GM18502 (cell line): ENCODE measurements around the gene HADH.
"Not testable (repeated sequence)": the region's sequence is repeated elsewhere in the genome, so short reads cannot be mapped to it uniquely, and the experiment has no call there.

Experiments
- ATAC-seq: cut with Tn5 transposase; IDR thresholded peaks from one replicate; pipeline ENCODE4 v1.9.1; 2021; ENCODE audit warnings: mild to moderate bottlenecking; ENCODE audit not compliant: unreplicated experiment, poor library complexity

Gene HADH

DNA sequence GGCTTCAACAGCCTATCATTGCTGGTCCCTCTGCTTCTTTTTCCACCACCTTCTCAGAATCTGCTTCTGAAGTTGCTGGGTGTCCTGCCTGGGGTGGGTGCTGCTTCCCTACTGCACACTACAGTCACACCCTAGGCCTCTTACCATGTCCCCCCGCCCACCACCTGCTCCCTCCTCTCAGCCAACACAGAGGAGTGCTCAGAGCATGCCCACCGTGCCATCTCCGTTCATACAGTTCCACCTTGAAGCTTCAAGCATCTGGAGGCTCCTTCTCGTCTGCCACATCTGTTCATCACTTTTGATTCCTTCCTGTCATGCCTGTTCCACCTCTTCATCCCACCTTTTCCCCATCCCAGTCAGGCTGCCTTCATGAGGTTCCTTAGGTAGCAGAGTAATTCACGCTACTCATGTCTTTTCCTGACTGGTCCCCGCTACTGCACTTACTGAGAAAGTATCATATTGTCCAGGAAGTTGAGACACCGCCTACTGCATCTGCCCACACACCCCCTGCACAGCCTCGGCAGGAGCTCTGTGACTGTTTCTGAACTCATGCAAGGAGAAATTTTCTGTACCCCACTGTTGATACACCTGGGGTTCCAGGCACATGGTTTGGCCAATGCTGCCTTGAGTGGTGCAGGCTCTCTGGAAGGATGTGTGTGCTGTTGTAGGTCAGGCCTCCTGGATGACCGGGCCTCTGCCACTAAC is 39.5 kb downstream of the HADH start:
- ATAC-seq: no peak

GRCh38 chr4:108029731-108030130 is 40.0 kb downstream of the HADH start:
- ATAC-seq: no peak

GRCh38 chr4:108030332-108030731 is 40.6 kb downstream of the HADH start:
- ATAC-seq: peak; percentile 96

DNA sequence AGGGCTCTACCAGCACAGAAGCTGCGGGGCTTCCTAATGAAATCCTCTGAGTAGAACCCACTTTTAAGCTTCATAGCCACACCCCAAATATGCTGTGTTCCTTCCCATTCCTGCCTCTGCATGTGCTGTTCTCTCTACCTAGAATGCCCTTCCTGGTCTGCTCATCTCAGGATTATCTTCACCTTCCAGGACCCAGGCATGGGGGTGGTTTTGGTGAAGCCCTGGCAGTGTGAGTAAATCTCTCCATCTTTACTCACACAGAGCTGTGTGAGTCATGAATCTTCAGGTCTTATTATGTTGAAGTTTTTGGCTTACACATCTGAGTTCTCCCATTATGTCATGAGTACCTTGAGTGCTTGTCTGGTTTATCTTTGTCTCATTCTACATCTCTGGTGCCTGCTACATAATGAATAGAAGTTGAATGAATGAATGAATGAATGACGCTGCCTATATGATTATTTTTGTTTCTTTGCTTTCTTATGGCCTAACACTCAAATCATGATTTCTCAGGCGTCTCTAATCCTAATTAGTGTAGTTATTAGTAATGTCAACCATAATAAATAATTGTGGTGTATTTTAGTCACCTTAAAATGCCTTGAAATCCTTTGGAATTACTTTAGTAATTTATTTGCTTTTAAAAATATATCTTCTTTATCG is 41.9 kb downstream of the HADH start:
- ATAC-seq: no peak

DNA sequence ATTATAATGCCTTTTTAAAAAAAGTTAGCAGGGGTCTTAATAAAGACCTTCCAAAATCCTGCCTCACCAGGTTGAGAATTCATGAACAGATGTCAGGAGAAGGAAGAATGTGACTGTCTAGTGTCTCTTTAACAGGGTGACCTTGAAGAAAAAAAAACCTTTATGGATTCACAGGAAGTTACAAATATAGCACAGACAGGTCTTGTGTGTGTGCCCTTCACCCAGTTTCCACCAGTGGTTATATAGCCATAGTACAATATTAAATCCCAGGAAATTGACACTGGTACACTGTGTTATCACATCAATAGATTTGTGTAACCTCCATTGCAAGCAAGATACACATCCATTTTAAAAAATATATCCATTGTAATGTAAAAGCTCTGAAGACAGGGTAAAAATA is 43.7 kb downstream of the HADH start:
- no peak for ATAC-seq

GRCh38 chr4:108034565-108034964 is 44.9 kb downstream of the HADH start:
- ATAC-seq: no peak

DNA sequence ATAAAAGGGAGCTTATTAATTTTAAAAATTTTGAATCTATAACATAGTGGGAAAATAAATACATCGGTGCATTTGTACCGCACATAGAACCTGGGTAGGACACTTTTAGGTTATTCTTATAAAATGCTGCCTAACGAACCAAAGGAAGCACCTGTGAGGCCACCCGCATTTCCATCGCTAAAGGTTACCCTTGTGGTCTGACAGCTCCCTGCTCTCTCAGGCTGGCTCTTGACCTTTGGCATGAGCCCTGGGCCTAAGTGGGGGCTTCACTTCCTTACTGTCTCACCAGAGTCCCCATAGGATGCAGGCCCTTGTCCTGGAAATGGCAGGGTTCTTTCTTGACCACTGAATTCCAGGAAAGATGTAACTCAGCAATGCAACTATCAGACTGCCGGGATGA is 46.0 kb downstream of the HADH start:
- peak; percentile 23 for ATAC-seq

DNA sequence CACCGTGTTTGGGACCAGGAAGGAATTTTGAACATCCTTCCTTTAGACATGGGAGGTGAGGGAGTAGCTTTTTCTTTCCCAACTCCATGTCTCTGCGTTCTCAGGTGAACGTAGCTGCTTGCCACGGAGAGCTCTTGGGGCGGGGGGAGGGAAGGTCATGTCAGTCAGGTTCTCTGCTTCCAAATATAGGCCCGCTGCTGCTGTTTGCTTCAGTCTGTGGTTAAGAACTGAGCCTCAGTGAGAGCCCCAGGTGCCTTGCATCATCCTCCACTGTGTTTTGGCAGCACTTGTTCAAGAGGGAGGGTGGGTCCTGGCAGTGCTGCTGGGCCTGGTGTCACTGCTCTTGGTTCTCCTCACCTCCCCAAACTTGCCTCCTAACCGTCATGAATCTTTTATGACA is 46.5 kb downstream of the HADH start:
- ATAC-seq: peak; percentile 95

DNA sequence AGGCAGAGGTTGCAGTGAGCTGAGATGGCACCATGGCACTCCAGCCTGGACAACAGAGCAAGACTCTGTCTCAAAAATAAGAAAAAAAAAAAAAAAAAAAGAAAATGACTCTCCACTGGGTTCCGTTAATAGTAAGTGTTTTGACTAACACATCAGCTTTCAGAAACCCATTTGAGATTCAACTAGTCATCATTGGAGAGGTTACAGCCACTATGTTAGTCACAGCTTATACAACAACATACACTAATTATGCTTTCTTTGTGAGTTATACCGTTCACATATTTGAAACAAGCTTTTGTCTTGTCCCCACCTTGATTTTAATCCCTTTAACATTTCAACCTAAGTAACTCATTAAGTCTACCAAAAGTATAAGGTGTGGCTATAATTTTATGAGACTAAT is 48.2 kb downstream of the HADH start:
- no peak for ATAC-seq

GRCh38 chr4:108042927-108043326 is 53.2 kb downstream of the HADH start:
- ATAC-seq: no peak

GRCh38 chr4:108043526-108043925 is 53.8 kb downstream of the HADH start:
- ATAC-seq: no peak

GRCh38 chr4:108044951-108045686 is 55.4 kb downstream of the HADH start:
- no peak for ATAC-seq

DNA sequence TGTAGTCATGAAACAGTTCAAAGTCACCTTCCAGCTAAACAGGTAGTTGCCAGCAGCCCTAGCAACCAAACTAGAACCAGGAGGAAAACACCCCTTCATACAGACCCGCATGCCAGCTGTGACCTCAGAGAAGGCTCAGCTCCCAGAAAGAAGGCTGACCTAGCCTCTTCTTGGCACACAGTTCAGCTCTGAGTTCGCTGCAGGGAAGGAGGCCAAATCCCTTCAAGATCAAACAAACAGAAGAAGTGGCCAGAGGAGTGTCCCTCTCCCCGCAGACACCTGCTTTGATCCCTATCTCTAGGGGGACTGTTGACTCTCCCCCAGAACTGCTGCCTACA is 56.0 kb downstream of the HADH start:
- no peak for ATAC-seq

GRCh38 chr4:108047199-108047598 is 57.5 kb downstream of the HADH start:
- ATAC-seq: no peak

DNA sequence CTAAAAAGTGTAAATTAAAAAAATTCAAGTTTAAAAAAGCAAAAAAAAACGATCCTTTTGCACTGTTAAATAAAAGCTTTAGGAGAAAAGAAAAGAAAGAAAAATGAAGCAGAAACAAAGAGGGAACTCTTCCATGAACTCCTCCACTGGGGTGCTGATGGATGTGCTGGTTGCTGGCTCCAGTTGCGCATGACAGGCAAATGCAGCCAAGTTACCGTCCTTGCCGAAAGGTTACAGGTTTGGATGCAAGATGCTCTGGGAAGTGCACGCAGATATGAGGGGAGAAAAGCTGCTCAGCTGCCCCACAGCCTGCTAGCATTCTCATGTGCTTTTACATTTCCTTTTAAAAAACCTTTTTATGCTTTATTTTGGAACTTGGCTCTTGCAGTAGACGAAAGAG is 58.5 kb downstream of the HADH start:
- no peak for ATAC-seq

DNA sequence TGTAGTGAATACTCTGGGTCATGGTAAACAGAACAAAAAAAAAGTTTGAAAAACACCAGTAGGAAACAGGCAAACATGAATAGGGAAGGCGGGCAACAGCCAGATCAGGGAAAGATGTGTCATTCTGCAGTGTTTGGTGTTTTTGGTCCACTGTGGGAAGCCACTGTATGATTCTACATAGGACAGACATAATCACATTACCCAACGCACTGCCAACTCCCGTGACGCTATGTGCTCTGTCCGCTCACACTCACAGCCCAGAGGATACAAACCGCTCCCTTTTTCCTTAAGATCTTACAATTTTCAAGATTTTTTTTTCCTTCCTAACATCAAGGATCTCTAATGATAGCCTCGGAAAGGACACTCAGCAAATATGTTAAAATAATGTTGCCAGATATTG is 59.3 kb downstream of the HADH start:
- no peak for ATAC-seq

DNA sequence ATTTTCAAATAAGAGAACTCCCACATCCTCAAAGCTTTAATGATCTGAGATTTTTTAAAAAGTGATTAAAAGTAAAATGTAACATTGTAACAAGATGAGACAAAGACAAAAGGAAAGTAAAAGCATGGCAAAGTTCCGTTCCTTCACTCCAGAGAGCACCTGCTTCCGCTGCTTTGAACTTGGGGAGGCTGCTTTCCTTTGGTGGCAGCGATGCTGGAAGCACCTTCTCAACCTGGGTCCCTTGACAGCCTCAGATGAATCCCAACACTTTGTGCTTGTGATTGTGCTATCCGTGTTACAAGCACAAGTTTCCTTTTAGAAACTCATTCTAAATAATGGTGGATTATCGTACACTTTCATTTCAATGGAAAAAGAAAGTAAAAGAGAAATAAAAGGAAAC is 59.7 kb downstream of the HADH start:
- ATAC-seq: no peak

DNA sequence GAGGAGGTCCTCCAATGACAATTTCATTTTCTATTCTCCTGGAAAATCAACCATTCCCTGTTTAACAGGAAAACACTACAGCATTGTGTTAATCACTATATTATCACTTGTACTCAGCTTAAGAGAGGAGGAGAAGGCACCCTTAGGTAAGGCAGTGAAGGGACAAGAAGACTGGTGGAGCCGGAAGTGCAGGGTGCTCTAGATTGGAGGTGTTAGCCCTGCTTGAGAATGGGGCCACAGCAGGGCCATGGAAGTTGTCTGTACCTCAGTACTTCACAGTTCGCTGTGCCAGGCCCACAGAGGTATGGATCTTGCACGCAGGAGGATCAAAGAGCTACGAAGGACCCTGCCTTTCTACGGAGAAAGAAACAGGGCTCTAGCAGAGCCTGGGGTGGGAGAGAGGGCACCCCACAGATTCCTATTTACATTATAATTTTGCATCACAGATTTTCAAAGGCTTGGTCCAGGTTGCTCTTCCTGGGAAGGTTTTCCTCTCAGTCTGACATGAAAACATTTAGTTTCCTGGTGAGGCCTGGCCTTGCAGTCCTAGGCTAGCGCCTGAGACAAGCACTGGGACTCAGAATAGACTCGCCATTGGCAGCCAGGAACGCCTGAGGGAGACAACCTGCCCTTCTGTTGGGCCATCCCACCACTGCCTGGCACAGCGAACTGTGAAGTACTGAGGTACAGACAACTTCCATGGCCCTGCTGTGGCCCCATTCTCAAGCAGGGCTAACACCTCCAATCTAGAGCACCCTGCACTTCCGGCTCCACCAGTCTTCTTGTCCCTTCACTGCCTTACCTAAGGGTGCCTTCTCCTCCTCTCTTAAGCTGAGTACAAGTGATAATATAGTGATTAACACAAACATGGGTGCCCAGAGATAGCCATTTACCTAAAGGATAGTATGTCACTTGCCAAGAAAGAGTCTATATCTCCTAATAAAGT is 60.8 kb downstream of the HADH start:
- not testable (repeated sequence) for ATAC-seq

GRCh38 chr4:108051343-108051742 is 61.7 kb downstream of the HADH start:
- no peak for ATAC-seq

GRCh38 chr4:108052558-108053120 is 63.0 kb downstream of the HADH start:
- ATAC-seq: no peak
